GM12892 (cell line): ENCODE results near the gene GADL1.

Source experiments
- POLR2A ChIP-seq: IDR thresholded peaks from 2 replicates; pipeline ENCODE4 v1.6.1; 2011; ENCODE audit warnings: low read depth, low read length, control low read depth
- POLR2AphosphoS5 ChIP-seq: IDR thresholded peaks from 2 replicates; pipeline ENCODE4 v1.6.1; 2011; ENCODE audit warnings: low read depth, low read length, control low read depth
- TAF1 ChIP-seq: IDR thresholded peaks from 2 replicates; pipeline ENCODE4 v1.6.1; 2011; ENCODE audit warnings: low read depth, mild to moderate bottlenecking, control low read depth, low read length, borderline replicate concordance

GRCh38 chr3:30676424-30677346 is 217.8 kb downstream of the GADL1 start:
- TF ChIP-seq POLR2A (no peak), POLR2AphosphoS5 (no peak), TAF1 (no peak)
